ENCODE results near the gene ZNF518B.
"Not testable (repeated sequence)": the region's sequence is repeated elsewhere in the genome, so short reads cannot be mapped to it uniquely, and the experiment has no call there.

Gene ZNF518B

GRCh38 chr4:10456260-10456594 is 999 bp downstream of the ZNF518B start:
- DNase-seq (ENCODE audit: low read depth in 2 of 2): no peak

- DNase-seq (ENCODE audit: low read depth in 2 of 2): no peak
Measured at GRCh38 chr4:10455133-10455532, 2.1 kb downstream of the ZNF518B start.

GRCh38 chr4:10454726-10455125 is 2.5 kb downstream of the ZNF518B start:
- DNase-seq (ENCODE audit: low read depth in 2 of 2): no peak

GRCh38 chr4:10454121-10454520 is 3.1 kb downstream of the ZNF518B start:
- DNase-seq (ENCODE audit: low read depth in 2 of 2): no peak

GRCh38 chr4:10448991-10449390 is 8.2 kb downstream of the ZNF518B start:
- DNase-seq (ENCODE audit: low read depth in 2 of 2): no peak

- no peak for DNase-seq (ENCODE audit: low read depth in 2 of 2)
Measured at GRCh38 chr4:10442976-10443375, 14.2 kb downstream of the ZNF518B start.

- no peak for DNase-seq (ENCODE audit: low read depth in 2 of 2)
Measured at GRCh38 chr4:10441512-10441911, 15.7 kb downstream of the ZNF518B start.

- DNase-seq (ENCODE audit: low read depth in 2 of 2): no peak
Measured at GRCh38 chr4:10438924-10439323, 18.3 kb downstream of the ZNF518B start.

- DNase-seq (ENCODE audit: low read depth in 2 of 2): no peak
Measured at GRCh38 chr4:10437735-10438134, 19.5 kb downstream of the ZNF518B start.

GRCh38 chr4:10427680-10428079 is 29.5 kb downstream of the ZNF518B start:
- DNase-seq (ENCODE audit: low read depth in 2 of 2): not testable (repeated sequence)

GRCh38 chr4:10421344-10422055 is 35.7 kb downstream of the ZNF518B start:
- no peak for DNase-seq (ENCODE audit: low read depth in 2 of 2)

- DNase-seq (ENCODE audit: low read depth in 2 of 2): no peak
Measured at GRCh38 chr4:10417740-10418139, 39.5 kb downstream of the ZNF518B start.

GRCh38 chr4:10416441-10416840 is 40.8 kb downstream of the ZNF518B start:
- DNase-seq (ENCODE audit: low read depth in 2 of 2): no peak

- no peak for DNase-seq (ENCODE audit: low read depth in 2 of 2)
Measured at GRCh38 chr4:10413177-10413576, 44.0 kb downstream of the ZNF518B start.

GRCh38 chr4:10405672-10406071 is 51.6 kb downstream of the ZNF518B start:
- no peak for DNase-seq (ENCODE audit: low read depth in 2 of 2)

GRCh38 chr4:10403633-10404445 is 53.4 kb downstream of the ZNF518B start:
- DNase-seq (ENCODE audit: low read depth in 2 of 2): no peak

GRCh38 chr4:10395971-10396580 is 61.1 kb downstream of the ZNF518B start:
- DNase-seq (ENCODE audit: low read depth in 2 of 2): no peak
